ENCODE results near the gene NSUN7.

The NSUN7 gene

GRCh38 chr4:40755616-40756015, 5.9 kb downstream of the NSUN7 start:
- TF ChIP-seq CTCF (conservative IDR thresholded peaks at IDR 0.05): no peak
- peak overlapping the region; percentile 65; the same call in 1 of the 2 replicates for H3K27ac ChIP-seq

- no peak for TF ChIP-seq CTCF (conservative IDR thresholded peaks at IDR 0.05)
- H3K27ac ChIP-seq: no peak overlapping the region
These were observed 13.5 kb downstream of the NSUN7 start for GRCh38 chr4:40763228-40763716.

- H3K27ac ChIP-seq: no peak overlapping the region
- TF ChIP-seq CTCF (conservative IDR thresholded peaks at IDR 0.05): no peak
These were observed 19.5 kb downstream of the NSUN7 start for GRCh38 chr4:40769266-40769665.

GRCh38 chr4:40778090-40778489, 28.3 kb downstream of the NSUN7 start:
- no peak for TF ChIP-seq CTCF (conservative IDR thresholded peaks at IDR 0.05)
- H3K27ac ChIP-seq: no peak overlapping the region

- TF ChIP-seq CTCF (conservative IDR thresholded peaks at IDR 0.05): no peak
- no peak overlapping the region for H3K27ac ChIP-seq
These were observed 33.1 kb downstream of the NSUN7 start for GRCh38 chr4:40782876-40783275.

- no peak for TF ChIP-seq CTCF (conservative IDR thresholded peaks at IDR 0.05)
- no peak overlapping the region for H3K27ac ChIP-seq
These were observed 36.0 kb downstream of the NSUN7 start for GRCh38 chr4:40785727-40786126.

- H3K27ac ChIP-seq: no peak overlapping the region
These were observed 38.6 kb downstream of the NSUN7 start for GRCh38 chr4:40788331-40788730.

More at GRCh38 chr4:40788331-40788730, 38.6 kb downstream of the NSUN7 start:
- no peak for TF ChIP-seq CTCF (conservative IDR thresholded peaks at IDR 0.05)

Data from VCaP (cell line).